ENCODE measurements around the gene LRRN2.

- TF ChIP-seq ZFP1 (CRISPR knock-in tag; IDR thresholded peaks at IDR 0.05) (no peak), RB1 (IDR thresholded peaks at IDR 0.05; ENCODE audit: low read depth) (no peak), CTCF (IDR thresholded peaks at IDR 0.05 in 2 of 3, conservative IDR thresholded peaks at IDR 0.05 in 1 of 3; ENCODE audit: insufficient read depth in 2 of 3, low read depth in 1 of 3, low read length in 3 of 3) (no peak), PHB2 (IDR thresholded peaks at IDR 0.05; ENCODE audit: low read depth) (no peak), NFE2L1 (tag; IDR thresholded peaks at IDR 0.05; ENCODE audit: borderline replicate concordance, low read depth) (no peak), ARID2 (IDR thresholded peaks at IDR 0.05) (no peak), REST (IDR thresholded peaks at IDR 0.05; ENCODE audit: borderline replicate concordance) (no peak), REST (CRISPR knock-in tag; IDR thresholded peaks at IDR 0.05; ENCODE audit: low read depth) (no peak), FOXO4 (CRISPR knock-in tag; IDR thresholded peaks at IDR 0.05) (no peak), ZNF609 (CRISPR knock-in tag; IDR thresholded peaks at IDR 0.05; ENCODE audit: borderline replicate concordance) (no peak)
These were observed 56.7 kb downstream of the LRRN2 start for GRCh38 chr1:204628868-204629267.

Data from K562 (cell line).